DND-41 (cell line): Measurements from ENCODE around the gene MTG2.

Experiments
- CTCF ChIP-seq: IDR thresholded peaks from 2 replicates; pipeline ENCODE4 v1.5.1; 2012; ENCODE audit warnings: borderline replicate concordance, low read length, moderate library complexity, mild to moderate bottlenecking; ENCODE audit not compliant: poor library complexity, severe bottlenecking; ENCODE audit errors: extremely low read depth
- EZH2 ChIP-seq: IDR thresholded peaks from 3 replicates; pipeline ENCODE4 v1.6.1; 2012; ENCODE audit warnings: borderline replicate concordance, low read depth, mild to moderate bottlenecking, moderate library complexity, low read length, inconsistent platforms; ENCODE audit not compliant: severe bottlenecking

DNA sequence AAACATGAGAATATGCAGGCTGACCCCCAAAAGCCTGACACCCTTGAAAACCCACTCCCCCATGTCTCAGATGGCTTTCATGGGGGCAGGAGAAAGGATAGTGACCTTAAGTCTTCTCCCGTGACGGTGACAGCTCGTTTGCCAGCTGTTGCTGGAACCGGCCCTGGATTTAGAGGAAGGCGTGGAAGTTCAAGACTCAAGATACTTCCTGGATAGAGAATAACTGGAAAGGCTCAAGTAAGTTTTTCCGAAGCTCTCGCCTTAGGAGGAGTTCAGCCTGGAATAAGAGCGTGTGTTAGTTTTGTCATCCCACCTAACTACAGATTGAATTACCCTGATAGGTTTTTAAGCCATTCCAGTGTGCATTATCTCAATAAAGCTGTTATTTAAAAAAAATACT, 11.6 kb upstream of the MTG2 start:
- no peak for TF ChIP-seq EZH2
- TF ChIP-seq CTCF = no peak
